SIG-M5 treated with dmso at 0.1 percent for 504 hours (cell line): ENCODE results near the gene CD300A.
"Not testable (repeated sequence)": the region's sequence is repeated elsewhere in the genome, so short reads cannot be mapped to it uniquely, and the experiment has no call there.

ENCODE experiments used
- DNase-seq: peaks from one replicate; lab custom pipeline; 2025; ENCODE audit not compliant: unreplicated experiment; lab: John Stamatoyannopoulos, UW

Gene CD300A

DNA sequence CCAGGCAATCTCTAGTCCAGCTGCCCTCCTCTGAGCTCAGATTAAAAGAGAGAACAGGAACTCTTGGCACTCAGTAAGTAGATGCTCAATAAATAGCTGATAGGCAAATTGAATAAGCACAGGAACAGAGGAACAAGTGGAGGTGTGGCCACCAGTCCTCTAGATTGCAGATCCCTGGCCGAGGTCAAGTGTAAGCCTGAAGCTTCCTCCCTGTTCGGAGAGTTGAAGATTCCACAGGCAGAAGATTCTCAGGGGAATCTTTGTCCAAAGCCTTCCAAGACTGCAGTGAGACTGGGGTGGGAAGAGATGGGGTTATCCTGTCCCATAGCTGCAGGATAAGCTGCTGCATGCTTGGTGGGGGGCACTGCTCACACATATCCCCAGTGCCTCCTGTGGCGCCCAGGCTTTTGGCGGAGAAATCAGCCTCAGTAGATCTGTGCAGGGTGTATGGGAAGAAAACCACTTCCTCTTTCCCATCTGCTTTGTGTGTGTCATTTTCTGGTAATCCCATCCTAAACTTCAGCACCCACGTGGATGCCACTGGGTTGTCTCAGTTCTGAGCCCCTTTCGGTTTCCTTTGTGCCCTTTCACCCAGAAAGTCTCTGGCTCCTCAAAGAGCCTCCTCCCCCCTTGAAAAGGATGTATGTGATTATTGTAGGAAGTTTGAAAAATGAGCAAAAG is 12.1 kb downstream of the CD300A start:
- DNase-seq = peak; percentile 89

DNA sequence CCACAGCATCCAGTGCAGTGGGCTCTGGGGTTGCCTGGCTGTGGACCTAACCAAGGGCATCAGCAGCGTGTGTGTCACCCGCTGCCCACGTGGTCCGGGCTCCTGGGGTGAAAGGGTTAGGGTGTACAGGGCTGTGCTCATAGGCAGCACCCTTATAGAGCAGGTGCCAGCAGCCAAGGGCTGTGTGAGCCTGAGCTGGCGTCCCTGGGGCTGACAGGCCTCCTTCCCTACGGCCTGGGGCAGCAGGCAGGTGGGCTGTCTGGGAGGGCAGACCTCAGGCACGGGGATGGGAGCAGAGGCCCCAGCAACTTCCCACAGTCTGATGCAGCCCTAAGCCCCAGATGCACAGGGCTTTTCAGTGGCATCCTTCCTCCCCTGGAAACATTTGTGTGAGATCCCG is 13.9 kb downstream of the CD300A start:
- DNase-seq = no peak

DNA sequence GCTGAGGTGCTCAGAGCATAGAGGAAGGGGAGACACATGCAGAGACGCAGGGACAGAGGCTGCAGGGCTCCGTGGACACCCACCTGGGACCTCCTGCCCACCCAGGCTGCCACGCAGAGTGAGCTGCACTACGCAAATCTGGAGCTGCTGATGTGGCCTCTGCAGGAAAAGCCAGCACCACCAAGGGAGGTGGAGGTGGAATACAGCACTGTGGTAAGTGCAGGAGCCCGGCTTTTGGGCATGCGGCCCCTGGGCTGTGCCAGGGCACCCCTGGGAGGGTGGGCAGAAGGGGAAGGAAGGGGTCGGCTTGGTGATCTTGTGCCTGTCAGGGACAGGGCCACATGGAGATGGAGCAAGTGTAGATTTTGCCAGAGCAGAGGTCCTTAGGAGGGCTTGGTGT is 15.2 kb downstream of the CD300A start:
- no peak for DNase-seq

- no peak for DNase-seq
Observed at GRCh38 chr17:74484066-74484465, 17.6 kb downstream of the CD300A start.

- DNase-seq = no peak
Observed at GRCh38 chr17:74485022-74485743, 18.7 kb downstream of the CD300A start.

GRCh38 chr17:74485841-74486240 is 19.4 kb downstream of the CD300A start:
- DNase-seq = no peak

DNA sequence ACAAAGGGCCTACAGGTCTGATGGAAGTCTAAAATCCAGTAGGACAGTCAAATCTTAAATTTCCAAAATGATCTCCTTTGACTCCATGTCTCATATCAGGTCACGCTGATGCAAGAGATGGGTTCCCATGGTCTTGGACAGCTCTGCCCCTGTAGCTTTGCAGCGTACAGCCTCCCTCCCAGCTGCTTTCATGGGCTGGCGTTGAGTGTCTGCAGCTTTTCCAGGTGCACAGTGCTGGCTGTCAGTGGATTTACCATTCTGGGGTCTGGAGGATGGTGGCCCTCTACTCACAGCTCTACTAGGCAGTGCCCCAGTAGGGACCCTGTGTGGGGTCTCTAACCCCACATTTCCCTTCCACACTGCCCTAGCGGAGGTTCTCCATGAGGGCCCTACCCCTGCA is 21.8 kb downstream of the CD300A start:
- not testable (repeated sequence) for DNase-seq

- no peak for DNase-seq
Observed at GRCh38 chr17:74490716-74491115, 24.3 kb downstream of the CD300A start.

DNA sequence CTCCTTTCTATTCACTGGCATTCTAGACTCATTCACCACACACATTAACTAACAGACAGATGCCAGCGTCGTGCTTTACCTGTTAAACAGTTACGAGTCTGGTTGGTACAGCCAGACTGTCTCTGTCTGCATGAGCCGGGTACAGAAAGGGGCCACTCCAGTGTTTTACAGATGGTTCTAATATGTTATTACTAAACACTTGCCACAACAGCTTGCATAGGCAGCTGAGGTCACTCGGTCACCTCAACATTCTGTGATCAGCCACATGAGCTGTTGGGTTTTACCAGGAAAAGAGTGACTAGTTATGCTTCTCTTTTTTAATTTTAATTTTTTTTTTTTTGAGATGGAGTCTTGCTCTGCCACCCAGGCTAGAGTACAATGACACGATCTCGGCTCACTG is 25.2 kb downstream of the CD300A start:
- no peak for DNase-seq

DNA sequence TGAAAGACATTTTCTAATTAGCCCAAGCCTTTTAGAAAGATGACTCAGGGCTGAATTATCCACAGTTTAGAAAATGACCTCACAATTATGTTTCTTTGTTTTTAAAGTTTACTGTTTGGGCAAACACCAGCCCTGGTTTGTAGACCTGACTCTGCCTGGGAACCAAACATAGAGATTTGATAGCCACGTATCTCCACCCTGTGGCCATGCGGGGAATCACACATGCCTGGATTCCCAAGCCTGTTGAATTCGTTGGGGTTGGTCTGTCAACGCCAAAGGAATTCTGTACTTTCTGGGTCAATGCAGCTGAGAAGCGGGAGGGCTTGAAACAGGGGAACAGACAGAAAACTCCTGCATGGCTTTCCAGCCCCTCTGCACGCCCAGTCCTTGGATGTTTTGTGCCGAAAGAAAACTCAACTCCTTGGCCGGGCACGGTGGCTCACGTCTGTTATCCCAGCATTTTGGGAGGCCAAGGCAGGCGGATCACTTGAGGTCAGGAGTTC is 26.9 kb downstream of the CD300A start:
- peak; percentile 61 for DNase-seq

DNA sequence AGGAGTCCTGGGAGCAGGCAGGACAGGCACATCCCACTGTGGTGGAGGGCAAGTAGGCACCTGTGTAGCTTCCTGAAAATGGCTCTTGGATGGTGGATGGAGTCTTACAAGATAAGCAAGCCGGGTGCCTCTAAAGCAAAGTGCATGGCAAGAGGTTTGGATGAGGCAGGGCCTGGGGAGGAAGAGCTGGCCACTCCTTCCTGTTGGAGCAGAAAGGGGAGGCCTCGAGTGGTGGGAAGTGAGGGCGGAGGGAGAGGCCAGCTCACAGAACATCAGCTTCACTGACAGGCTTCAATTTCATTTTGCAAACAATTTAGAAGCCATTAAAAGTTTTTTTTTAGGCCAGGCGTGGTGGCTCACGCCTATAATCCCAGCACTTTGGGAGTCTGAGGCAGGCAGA is 31.0 kb downstream of the CD300A start:
- no peak for DNase-seq

DNA sequence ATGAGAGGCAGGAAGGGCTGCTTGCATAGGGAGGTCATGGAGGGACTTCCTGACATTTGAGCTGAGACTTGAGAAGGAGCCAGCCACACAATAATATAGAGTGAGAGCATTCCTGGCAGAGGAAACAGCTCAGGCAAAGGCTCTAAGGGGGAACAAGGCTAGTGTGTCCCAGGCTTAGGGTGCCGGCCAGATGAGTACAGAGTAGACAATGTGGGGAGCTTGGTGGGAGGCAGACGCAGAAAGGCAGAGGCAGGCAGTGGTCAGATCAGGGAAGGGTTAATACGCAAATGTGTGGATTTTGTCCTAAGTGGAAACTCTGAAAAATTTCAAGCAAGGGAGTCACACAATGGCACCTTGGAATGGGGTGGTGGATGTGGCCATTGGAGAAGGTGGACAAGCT is 33.6 kb downstream of the CD300A start:
- no peak for DNase-seq

DNA sequence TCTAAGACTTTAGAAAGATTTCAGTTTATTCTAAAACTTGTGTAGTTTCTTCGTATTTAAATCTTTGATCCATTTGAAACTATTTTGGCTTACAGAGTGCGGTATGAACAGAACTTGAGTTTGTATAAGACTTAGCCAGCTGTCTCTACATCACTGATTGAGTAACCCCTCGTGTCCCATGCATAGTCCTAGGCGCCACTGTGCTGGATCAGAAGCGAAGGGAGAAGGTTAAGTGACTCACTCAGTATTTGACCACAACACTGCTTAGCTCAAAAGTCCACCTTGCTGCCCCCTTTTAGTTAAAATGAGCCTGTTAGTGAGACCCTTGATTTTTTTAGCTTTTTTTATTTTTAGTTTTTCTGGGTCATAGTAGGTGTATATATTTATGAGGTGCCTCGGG is 36.4 kb downstream of the CD300A start:
- DNase-seq = no peak

DNA sequence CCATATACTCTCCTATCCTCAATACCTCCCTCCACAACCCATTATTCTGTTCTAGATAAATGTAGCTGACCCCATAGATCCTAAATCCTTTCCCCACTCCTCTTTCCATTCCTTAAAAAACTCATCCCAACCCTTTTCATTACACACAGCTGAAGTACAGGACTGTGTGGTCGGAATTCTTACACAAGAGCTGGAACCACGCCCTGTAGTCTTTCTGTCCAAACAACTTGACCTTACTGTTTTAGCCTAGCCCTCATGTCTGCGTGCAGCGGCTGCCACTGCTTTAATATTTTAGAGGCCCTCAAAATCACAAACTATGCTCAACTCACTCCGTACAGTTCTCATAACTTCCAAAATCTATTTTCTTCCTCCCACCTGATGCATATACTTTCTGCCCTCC is 37.5 kb downstream of the CD300A start:
- DNase-seq = not testable (repeated sequence)

DNA sequence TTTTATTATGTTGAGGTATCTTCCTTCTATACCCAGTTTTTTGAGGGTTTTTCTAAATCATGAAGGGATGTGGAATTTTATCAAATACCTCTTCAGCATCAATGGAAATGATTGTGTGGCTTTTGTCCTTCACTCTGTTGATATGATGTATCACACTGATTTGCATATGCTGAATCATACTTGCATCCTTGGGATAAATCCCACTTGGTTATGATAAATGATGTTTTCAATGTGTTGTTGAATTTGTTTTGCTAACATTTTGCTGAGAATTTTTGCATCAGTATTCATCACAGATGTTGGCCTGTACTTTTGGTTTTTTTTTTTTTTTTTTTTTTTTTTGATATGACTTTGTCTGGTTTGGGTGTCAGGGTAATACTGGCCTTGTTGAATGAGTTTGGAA is 41.7 kb downstream of the CD300A start:
- no peak for DNase-seq

DNA sequence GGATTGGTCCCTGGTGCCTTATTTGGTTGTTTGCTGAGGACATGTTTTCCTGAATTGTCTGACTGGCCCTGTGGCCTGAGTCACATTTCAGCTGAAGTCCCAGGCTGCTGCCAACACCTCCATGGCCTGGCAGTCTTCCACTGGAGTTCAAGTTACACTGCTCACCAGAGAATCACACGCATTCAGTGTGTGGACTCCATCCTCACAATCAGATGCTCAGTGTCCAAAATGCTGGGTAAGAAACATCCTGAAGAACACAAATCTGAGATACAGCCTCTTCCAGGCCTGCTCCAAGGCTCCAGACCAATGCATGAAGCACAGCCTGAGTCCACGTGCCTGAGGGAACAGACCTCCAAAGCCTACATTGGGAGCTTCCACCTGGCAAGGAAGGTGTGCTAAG is 45.6 kb downstream of the CD300A start:
- no peak for DNase-seq

GRCh38 chr17:74512624-74513091 is 46.2 kb downstream of the CD300A start:
- peak; percentile 88 for DNase-seq

- peak; percentile 45 for DNase-seq
Observed at GRCh38 chr17:74513987-74514631, 47.7 kb downstream of the CD300A start.

GRCh38 chr17:74514632-74515334 is 48.3 kb downstream of the CD300A start:
- DNase-seq = no peak

GRCh38 chr17:74515941-74516340 is 49.5 kb downstream of the CD300A start:
- no peak for DNase-seq

DNA sequence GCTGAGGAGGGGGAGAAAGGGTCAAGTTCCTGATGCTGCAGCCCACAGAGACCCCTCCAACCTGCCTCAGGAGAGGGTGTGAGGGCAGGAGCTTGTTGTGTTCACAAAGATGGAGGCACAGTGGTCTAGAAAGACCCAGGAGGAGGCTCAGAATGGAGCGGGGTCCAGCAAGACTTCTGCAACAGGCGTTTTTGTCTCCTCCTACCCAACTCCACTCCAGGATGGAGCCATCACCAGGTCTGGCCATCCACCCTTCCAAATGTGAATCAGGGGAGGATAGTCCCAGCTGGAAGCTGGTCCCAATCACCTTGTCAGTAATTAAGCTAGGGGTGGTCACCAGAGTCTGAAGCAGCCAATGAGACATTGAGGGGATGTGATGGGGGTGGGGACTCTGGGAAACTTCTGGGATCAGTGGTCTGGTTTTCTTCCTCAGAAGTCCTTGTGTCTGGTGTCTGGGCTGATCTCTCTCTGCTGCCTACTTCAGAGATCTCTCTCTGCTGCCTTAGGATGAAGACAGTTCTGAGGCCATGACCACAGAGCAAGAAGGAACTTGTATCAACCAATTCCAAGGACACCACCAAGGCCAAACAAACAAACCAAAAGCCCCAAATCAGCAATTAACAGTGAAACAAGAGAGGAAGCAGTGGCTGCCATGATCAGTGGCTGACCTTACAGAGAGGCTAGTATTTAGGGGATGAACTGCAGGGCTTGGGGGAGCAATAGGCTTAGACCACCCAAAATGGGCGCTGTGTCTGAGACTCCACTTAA is 50.3 kb downstream of the CD300A start:
- no peak for DNase-seq
